Neural progenitor cell (in vitro differentiated cells): ENCODE data around the gene SLC26A2. TPM values are rescaled to one million over a fixed set of nuclear protein-coding genes. Genes with fewer than 3 reads are reported as not detected.

Experiments used
- DNase-seq: peaks from one replicate; pipeline ENCODE4 v3.0.0-alpha.2; 2016; ENCODE audit warnings: low spot score
- H2AFZ ChIP-seq: fragments of 200-600 bp; sonication (generic); replicated peaks from 2 replicates; pipeline ENCODE4 v1.6.1; 2016; ENCODE audit warnings: antibody characterized with exemption
- H3F3A ChIP-seq: fragments of 200-600 bp; sonication (generic); 2 replicates; pipeline ENCODE4 v1.6.1; 2016; ENCODE audit warnings: antibody characterized with exemption, low read depth
- H3K27ac ChIP-seq: fragments of 200-600 bp; sonication (generic); 2 replicates; pipeline ENCODE4 v1.5.1; 2016; ENCODE audit warnings: mild to moderate bottlenecking
- H3K27me3 ChIP-seq: fragments of 200-600 bp; sonication (generic); 2 replicates; pipeline ENCODE4 v1.6.1; 2016; ENCODE audit warnings: mild to moderate bottlenecking, moderate library complexity
- H3K36me3 ChIP-seq: fragments of 200-600 bp; sonication (generic); 2 replicates; pipeline ENCODE4 v1.5.1; 2016
- H3K4me1 ChIP-seq: fragments of 200-600 bp; sonication (generic); 2 replicates; pipeline ENCODE4 v1.6.1; 2016; ENCODE audit warnings: mixed run types
- H3K4me2 ChIP-seq: fragments of 200-600 bp; sonication (generic); 2 replicates; pipeline ENCODE4 v1.6.1; 2016
- H3K4me3 ChIP-seq: fragments of 200-600 bp; sonication (generic); 2 replicates; pipeline ENCODE4 v1.5.1; 2016
- H3K79me2 ChIP-seq: fragments of 200-600 bp; sonication (generic); 2 replicates; pipeline ENCODE4 v1.6.1; 2016; ENCODE audit warnings: low read depth
- H3K9ac ChIP-seq: fragments of 200-600 bp; sonication (generic); 2 replicates; pipeline ENCODE4 v1.6.1; 2016
- H3K9me3 ChIP-seq: fragments of 200-600 bp; sonication (generic); 2 replicates; pipeline ENCODE4 v1.5.1; 2016; ENCODE audit warnings: low read depth
- H4K20me1 ChIP-seq: fragments of 200-600 bp; sonication (generic); 2 replicates; pipeline ENCODE4 v1.6.1; 2016; ENCODE audit warnings: low read depth
- H3K27ac Mint-ChIP-seq: 3 replicates; pipeline ENCODE4 v1.8.0; 2021; ENCODE audit warnings: mixed read lengths
- H3K27me3 Mint-ChIP-seq: 2 replicates; pipeline ENCODE4 v1.8.0; 2022; ENCODE audit warnings: low read depth, mild to moderate bottlenecking, inconsistent platforms, moderate library complexity, mixed read lengths; ENCODE audit not compliant: insufficient read depth
- H3K36me3 Mint-ChIP-seq: 3 replicates; pipeline ENCODE4 v1.8.0; 2021; ENCODE audit warnings: mixed read lengths
- H3K4me1 Mint-ChIP-seq: 3 replicates; pipeline ENCODE4 v1.8.0; 2021; ENCODE audit warnings: mixed read lengths
- H3K4me3 Mint-ChIP-seq: 3 replicates; pipeline ENCODE4 v1.8.0; 2021; ENCODE audit warnings: mild to moderate bottlenecking, moderate library complexity, mixed read lengths
- H3K9me3 Mint-ChIP-seq: 3 replicates; pipeline ENCODE4 v1.8.0; 2020; ENCODE audit warnings: mixed read lengths
- CTCF ChIP-seq: fragments of 200-600 bp; sonication (generic); IDR thresholded peaks from 2 replicates; pipeline ENCODE4 v1.5.1; 2017; ENCODE audit warnings: antibody characterized with exemption, mild to moderate bottlenecking
- EZH2 ChIP-seq: fragments of 200-600 bp; sonication (generic); IDR thresholded peaks from 2 replicates; pipeline ENCODE4 v1.6.1; 2017; ENCODE audit warnings: antibody characterized with exemption, mild to moderate bottlenecking, moderate library complexity
- EZH2phosphoT487 ChIP-seq: fragments of 200-600 bp; sonication (generic); IDR thresholded peaks from 2 replicates; pipeline ENCODE4 v1.6.1; 2017; ENCODE audit warnings: antibody characterized with exemption
- total RNA-seq: library from RNA; depleted of rRNA; stranded (reverse); fragments of >200 nt; gene quantifications from 2 replicates; pipeline ENCODE4 v1.2.3, GENCODE V29; 2015; ENCODE audit warnings: low replicate concordance

Gene SLC26A2
- total RNA-seq, 1 donor from 2014 or later, result 20.1 TPM

DNA sequence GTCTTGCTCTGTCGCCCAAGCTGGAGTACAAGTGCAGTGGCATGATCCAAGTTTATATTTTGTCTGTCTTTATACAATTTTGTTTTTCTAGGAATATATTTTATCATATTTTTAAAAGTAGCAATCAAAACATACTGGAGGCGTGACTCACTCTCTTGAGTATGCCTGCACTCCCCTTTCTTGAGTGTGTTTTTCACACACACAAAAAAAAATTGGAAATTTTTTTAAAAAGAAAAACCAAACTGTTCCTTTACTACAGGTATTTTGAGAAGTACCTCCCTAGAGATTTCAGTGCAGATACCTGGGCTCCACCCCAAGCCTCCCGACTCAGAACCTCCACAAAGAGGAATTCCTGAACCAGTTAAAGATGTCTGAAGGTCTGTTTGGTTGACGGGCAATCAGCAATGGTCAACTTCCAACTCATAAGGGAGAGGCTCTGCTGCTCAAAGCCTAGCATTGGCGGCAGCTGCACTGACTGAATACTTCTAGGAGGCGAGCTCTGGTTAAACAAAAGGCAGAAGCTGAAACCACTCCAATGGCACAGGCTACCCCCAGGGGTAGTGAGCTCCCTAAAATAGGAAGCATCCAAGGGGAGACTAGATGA lies 43.4 kb upstream of the SLC26A2 start:
- Mint-ChIP-seq H3K27me3 (no peaks in the 10 kb centered on the region), H3K36me3 (no peaks in the 10 kb centered on the region), H3K9me3 (peaks cover 4% of the 10 kb centered on the region), H3K4me3 (no peak overlapping the region), H3K4me1 (peaks cover 30% of the 10 kb centered on the region), H3K27ac (no peak overlapping the region)
- H4K20me1 ChIP-seq, result no peaks in the 10 kb centered on the region
- H3K79me2 ChIP-seq, result no peaks in the 10 kb centered on the region
- no peak overlapping the region for H3K4me3 ChIP-seq
- no peaks in the 10 kb centered on the region for H3K27me3 ChIP-seq
- H3F3A ChIP-seq, result no peaks in the 10 kb centered on the region
- no peak overlapping the region for H2AFZ ChIP-seq
- H3K4me1 ChIP-seq, result peaks cover 19% of the 10 kb centered on the region
- H3K27ac ChIP-seq, result no peak overlapping the region
- no peak for DNase-seq
- H3K9ac ChIP-seq, result no peak overlapping the region
- H3K4me2 ChIP-seq, result no peak overlapping the region
- TF ChIP-seq CTCF (no peak), EZH2 (no peak), EZH2phosphoT487 (no peak)
- H3K36me3 ChIP-seq, result no peaks in the 10 kb centered on the region
- no peaks in the 10 kb centered on the region for H3K9me3 ChIP-seq

DNA sequence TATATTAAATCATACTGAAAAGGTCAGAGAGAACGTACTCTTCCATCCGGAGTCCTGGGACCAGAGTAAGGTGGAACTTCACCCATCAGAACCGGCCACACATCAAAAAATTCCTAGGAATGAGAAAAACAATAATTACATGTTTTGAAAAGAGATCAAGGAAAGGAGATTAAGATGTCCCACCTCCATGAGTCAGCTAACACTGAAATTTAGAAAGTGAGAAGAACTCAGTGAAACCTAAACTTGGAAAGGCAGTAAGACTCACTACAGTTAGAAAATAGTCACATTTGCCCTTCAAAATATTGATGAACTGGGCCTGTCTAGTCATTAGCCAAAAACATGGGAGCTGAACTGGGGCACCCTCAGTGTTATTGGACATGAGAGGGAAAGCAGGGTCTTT lies 39.0 kb upstream of the SLC26A2 start:
- no peaks in the 10 kb centered on the region for H3K9me3 ChIP-seq
- no peaks in the 10 kb centered on the region for H3K36me3 Mint-ChIP-seq
- no peak overlapping the region for H3K9ac ChIP-seq
- H3K27me3 Mint-ChIP-seq, result peaks cover 2% of the 10 kb centered on the region
- TF ChIP-seq EZH2, result no peak
- TF ChIP-seq EZH2phosphoT487, result no peak
- TF ChIP-seq CTCF, result no peak
- H3F3A ChIP-seq, result no peaks in the 10 kb centered on the region
- H3K4me3 ChIP-seq, result no peak overlapping the region
- no peaks in the 10 kb centered on the region for H3K9me3 Mint-ChIP-seq
- H4K20me1 ChIP-seq, result no peaks in the 10 kb centered on the region
- no peak overlapping the region for H2AFZ ChIP-seq
- no peaks in the 10 kb centered on the region for H3K4me1 ChIP-seq
- DNase-seq, result no peak
- H3K4me2 ChIP-seq, result no peak overlapping the region
- H3K27me3 ChIP-seq, result no peaks in the 10 kb centered on the region
- no peak overlapping the region for H3K4me3 Mint-ChIP-seq
- no peaks in the 10 kb centered on the region for H3K4me1 Mint-ChIP-seq
- H3K36me3 ChIP-seq, result no peaks in the 10 kb centered on the region
- no peak overlapping the region for H3K27ac Mint-ChIP-seq
- no peaks in the 10 kb centered on the region for H3K79me2 ChIP-seq
- no peak overlapping the region for H3K27ac ChIP-seq

DNA sequence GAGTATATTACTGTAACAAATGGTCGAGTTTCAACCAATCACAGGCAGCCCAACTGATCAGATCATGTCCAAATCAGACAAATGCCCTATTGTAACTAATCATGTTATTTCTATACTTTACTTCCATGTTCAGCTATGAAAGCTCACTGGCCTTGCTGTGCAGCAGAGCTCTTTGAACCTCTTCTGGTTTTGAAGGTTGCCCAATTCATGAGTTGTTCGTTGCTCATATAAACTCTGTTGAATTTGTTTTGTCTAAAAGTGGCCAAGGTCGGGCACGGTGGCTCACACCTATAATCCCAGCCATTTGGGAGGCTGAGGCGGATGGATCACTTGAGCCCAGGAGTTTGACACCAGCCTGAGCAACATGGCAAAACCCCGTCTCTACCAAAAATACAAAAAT lies 37.6 kb upstream of the SLC26A2 start:
- no peak for TF ChIP-seq CTCF
- TF ChIP-seq EZH2phosphoT487, result no peak
- no peak for TF ChIP-seq EZH2

More for the DNA sequence above, 37.6 kb upstream of the SLC26A2 start:
- Histone ChIP-seq H2AFZ (no peak overlapping the region), H3F3A (no peaks in the 10 kb centered on the region), H3K9me3 (no peaks in the 10 kb centered on the region), H3K4me1 (no peaks in the 10 kb centered on the region), H3K27ac (no peak overlapping the region), H3K36me3 (no peaks in the 10 kb centered on the region), H3K79me2 (no peaks in the 10 kb centered on the region), H3K9ac (no peak overlapping the region), H3K27me3 (no peaks in the 10 kb centered on the region), H3K4me3 (no peak overlapping the region), H3K4me2 (no peak overlapping the region), H4K20me1 (no peaks in the 10 kb centered on the region)
- DNase-seq, result no peak
- Mint-ChIP-seq H3K9me3 (no peaks in the 10 kb centered on the region), H3K36me3 (no peaks in the 10 kb centered on the region), H3K27ac (no peak overlapping the region), H3K4me1 (no peaks in the 10 kb centered on the region), H3K4me3 (no peak overlapping the region), H3K27me3 (peaks cover 2% of the 10 kb centered on the region)
